Fibroblast of peridontal ligament (primary cell): ENCODE measurements around the gene ATP11A.

Experiments used
- DNase-seq: peaks from one replicate; pipeline ENCODE4 v3.0.0-alpha.2; 2010; ENCODE audit errors: extremely low read depth

Gene ATP11A

GRCh38 chr13:112741835-112742570 is 52.2 kb downstream of the ATP11A start:
- DNase-seq, result no peak

DNA sequence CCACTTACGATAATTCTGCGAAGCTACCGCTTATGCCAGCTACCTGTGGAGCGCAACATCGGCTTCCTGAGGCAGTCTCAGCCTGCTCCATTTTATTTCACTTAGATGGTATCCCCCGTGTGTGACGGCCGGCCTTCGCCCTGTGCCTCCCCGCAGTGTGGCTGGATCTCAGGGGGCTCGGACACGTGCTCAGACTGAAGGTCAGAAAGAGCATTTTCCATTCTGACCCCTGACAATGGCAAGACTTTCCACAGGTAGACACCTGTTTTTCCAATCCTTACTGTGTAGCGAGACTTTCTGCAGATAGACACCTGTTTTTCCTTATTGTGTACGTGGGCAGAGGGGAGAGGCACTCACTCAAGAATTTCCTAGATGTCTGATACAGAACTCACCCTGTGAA is 52.7 kb downstream of the ATP11A start:
- no peak for DNase-seq

GRCh38 chr13:112743451-112744167 is 53.8 kb downstream of the ATP11A start:
- no peak for DNase-seq

DNA sequence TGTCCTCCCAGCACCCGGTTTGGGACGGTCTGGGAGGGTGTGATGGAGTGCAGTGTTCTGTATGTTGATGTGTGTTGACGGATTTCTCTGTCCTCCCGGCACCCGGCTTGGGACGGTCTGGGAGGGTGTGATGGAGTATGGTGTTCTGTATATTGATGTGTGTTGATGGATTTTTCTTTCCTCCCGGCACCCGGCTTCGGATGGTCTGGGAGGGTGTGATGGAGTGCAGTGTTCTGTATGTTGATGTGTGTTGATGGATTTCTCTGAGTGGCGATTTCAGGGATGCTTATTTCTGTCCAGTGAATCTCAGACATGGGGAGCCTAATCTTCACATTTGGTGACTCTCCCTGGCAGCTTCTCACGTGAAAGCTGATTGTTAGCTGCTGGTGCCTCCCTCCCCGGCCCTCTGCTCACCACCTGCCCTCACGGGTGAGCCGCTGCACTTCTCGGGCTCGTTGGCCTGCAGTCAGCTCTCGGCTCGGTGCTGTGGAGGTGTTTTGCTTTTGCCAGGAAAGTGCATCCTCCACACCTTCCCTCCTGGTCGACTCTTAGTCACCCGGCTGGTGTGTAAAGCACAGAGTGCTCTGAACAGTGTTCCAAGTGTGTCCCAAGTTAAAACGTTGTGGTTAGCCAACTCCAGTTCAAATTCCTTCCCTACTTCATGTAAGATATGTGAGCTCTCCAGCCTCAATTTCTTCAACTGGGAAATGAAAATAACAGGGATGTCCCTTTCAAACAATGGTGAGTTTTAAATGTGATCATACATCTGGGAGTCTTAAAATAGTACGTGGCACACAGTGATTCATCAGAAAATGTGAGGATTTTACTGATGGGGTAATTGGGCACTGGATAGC is 54.6 kb downstream of the ATP11A start:
- peak; percentile 54 for DNase-seq

- no peak for DNase-seq
Observed at GRCh38 chr13:112746044-112746443, 56.2 kb downstream of the ATP11A start.

DNA sequence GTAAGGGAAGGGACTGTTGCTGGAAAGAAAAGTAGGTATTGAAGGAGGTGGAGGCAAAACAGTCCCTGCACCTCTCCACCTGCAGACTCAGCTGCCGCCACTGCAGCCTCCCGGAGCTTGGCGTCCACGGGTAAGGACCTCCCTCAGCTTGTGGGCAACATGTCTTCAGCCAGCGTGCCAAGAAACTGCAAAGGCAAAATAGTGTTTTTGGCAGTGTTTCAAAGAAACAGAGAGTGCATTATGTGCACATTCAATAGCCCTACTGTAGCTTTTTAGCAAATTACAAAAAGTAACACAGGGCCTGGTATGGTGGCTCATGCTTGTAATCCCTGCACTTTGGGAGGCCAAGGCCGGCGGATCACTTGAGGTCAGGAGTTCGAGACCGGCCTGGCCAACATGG is 57.4 kb downstream of the ATP11A start:
- DNase-seq, result no peak

DNA sequence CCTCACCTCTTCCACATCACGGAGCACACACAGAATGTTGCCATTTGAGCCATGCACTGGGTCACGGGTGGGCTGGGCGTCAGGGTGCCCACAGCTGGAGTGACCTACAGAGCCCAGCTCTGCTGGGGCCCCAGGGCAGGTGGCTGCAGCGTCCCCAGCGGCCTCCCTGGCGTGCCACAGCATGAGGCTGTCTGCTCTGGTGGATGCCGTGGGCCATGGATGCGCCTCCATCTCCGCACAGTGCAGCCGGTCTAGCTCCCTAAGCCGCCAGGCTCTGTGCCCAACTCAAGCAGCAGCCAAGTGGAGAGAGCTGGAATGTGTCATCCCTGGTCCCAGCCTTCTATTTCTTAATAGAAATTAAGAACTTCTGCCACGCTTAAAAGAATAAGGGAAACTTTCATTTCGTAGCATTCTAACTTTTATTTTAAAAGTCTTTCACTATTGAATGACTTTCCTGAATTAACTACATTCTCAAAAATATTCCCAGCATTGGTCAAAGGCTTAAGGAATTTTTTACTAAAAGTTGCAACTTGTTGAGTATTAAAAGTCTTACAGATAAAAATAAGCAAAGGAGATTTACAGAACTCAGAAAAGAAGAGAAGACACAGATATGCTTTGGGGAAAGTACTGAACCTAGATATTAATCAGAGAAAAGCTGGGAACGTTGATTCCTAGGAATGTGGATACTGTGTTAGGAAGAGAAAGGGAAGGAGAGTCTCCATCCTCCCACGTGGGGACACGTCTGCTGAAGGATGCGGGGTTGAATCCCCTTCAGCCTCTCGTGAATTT is 59.3 kb downstream of the ATP11A start:
- no peak for DNase-seq

DNA sequence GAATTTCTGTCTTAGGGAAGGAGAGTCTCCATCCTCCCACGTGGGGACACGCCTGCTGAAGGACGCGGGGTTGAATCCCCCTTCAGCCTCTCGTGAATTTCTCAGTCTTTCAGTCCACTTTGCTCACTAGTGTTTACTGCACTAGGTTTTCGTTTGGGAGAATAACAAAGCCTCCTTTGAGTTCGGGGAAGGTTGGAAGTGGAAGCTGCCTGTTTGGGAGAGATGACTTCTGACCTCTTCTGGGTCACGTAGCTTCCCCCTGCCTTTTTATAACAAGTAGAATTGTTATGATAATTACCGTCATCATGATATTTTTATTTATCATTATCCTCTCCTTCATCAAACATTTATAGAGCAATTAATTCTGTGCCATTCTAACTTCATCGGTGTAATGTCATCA is 60.7 kb downstream of the ATP11A start:
- no peak for DNase-seq

- DNase-seq, result no peak
Observed at GRCh38 chr13:112751617-112752016, 61.8 kb downstream of the ATP11A start.

GRCh38 chr13:112752211-112752610 is 62.4 kb downstream of the ATP11A start:
- DNase-seq, result no peak

DNA sequence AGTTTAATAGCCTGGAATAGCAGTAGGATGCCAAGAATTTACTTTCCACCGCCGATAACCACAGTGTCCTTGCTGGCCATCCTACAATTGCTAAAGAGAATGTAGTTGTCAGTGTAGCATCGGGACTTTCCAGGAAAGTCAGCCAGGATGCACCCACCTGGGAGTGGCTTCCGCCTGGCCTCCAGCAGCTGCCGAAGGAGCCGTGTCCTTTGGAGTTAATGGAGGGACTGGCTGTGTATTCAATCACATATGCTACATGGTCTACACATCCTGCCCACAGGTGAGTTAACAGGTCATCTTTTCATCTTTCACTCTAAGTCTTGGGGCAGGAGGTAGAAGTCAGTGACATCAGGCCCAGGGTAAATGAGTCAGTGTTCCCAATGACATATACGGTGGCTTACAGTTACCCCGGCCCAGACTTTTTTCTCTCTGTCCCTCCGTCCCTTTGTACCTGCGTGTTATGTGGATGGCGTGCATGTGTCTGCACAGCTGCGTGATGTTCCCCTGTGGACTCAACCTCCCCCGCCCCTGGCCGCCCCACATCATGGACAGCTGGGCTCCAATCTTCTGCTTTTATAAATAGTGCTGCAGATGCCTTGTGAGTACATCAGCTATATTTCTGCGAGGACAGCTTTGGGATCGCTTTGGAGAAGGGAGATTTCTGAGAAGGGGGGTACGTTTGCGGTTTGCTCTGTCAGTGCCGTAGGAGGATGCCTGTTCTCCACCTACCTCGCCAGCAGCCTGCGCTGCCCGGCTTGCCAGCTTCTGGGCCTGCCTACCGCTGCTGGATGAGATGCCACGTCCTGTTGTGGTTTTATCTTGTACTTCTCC is 63.1 kb downstream of the ATP11A start:
- no peak for DNase-seq

DNA sequence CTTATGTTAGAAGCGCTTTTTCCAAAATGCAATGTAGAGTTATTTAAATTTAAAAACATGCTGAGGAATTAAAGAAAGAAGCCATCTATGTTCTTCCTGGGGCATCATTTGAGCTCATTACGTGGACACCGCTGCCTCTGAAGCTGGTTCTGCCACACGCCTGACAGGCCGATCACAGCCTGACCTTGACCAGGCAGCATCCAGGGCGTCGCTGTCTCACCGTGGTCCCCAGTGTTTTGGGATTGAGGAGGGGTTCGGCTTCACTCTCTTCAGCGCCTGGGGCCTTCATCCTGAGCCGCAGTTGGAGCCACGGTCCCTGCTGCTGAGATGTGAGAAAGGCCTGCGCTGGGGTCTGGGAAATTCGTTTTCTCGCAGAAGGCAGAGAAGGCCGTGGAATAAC is 64.0 kb downstream of the ATP11A start:
- no peak for DNase-seq

GRCh38 chr13:112754281-112755025 is 64.6 kb downstream of the ATP11A start:
- no peak for DNase-seq

DNA sequence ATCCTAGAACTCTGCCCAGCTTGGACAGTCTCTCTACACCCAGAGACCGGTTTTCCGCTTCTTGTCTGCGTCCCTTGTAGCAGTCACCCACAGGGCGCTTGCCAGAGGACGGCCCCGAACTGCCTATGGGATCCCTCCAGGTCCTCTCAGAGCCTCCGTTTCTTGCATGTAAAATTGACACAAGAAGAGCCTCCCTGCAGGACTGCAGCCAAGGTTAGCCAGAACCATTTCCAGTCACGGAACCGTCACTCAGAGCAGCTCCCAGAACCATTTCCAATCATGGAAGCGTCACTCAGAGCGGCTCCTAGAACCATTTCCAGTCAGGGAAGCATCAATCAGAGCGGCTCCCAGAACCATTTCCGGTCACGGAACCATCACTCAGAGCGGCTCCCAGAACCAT is 65.5 kb downstream of the ATP11A start:
- DNase-seq, result no peak

DNA sequence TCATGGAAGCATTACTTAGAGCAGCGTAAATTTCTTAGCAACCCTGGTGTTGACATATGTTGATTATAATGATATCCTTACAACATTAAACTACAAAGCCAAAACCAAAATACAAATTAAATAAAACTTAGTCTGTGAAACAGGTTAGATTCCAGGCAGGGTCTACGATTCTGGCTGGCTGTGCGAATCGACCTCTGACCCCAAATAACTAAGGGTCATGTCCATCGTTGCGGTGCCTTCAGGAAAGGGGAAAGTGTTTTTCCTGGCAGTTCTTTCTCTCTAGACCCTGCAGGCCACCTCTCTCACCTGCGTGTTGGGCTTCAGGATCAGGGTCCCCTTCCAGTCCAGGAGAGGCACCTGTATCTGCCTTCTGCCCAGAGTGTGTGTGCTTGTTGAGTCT is 66.2 kb downstream of the ATP11A start:
- DNase-seq, result no peak

DNA sequence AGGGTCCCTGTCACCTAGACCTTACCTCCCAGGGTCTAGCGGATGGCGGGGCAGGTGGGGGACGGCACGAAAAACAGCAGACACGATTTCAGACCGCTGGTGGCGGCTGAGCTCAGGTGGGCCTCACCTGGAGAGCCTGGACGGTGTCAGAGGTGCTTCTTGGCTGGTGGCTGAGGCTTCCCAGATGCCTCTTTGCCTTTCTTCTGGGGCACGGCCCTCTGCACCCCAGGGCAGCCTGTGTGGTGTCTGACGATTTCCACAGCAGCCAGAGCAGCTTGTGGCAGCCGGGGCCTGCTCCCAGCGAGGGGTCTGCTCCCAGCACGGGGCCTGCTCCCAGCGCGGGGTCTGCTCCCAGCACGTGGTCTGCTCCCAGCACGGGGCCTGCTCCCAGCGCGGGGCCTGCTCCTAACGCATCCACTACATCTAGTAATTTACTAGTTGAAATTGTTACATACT is 66.7 kb downstream of the ATP11A start:
- DNase-seq, result no peak

DNA sequence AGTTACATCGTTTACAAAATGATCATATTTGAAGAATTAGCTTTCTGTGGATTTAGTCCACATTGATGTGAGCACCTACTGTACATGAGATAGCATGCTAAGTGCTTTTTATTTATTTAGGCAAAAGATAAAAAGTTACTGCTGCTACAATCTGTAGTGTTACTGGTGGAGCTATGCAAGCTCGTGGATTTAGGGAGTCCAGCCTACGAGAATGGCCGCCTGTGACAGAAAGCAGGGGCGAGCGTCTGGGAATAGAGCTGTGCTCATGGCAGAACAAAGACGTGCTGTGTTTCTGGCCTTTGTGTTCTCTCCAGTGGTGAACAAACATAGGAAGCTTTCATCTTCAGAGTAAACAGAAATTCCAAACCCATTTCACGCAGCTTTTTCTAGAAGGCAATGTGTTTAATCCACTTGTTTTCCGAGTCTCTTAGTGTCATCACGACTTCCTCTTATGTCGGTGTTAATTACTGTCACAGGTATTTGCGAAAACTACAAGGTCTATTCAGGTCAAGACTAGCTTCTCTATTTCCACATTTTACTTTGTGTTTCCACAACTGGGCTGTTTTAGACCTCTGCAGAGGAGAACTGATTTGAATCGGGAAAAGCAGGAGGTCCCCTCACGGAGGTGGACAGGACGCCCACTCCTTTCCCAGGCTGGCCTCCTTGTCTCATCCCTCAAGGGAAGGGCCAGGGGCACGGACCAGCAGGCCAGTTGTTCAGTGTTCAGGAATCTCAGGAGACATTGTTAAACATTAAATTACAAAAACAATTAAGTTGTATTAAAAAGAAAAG is 67.3 kb downstream of the ATP11A start:
- no peak for DNase-seq

DNA sequence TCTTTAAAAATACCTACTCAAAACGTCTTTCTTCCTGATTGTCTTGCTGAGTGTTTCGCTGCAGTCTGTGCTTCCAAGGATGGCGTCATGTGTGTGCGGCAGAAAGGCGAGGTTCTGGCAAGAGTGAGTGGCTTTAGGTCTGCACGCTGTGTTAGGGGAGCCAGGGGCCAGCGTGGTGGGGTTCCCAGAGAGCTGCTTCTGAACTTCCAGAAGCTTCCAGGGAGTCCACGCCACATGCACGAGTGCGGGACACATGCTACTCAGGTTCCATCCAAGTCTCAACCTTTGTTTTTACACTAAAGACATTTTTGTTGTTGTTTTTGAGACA is 67.9 kb downstream of the ATP11A start:
- no peak for DNase-seq

DNA sequence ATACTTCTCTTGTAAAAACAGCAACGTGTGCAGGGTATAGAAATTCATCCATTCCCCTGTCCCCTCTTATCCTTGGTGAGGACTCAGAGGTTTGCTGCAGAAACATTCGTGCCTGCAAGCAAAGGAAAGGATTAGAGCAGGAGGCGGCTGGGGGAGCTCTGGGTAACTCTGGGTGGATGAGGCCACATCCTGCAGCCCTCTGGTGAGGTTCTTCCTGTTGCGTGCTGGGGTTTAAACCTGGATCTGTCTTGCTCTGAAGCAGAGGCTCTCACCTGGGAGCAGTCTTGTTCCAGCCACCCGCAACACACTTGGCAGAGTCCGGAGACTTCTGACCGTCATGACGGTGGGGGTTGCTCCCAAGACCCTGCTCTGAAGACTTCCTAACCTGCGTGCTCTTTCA is 69.2 kb downstream of the ATP11A start:
- DNase-seq, result no peak
